Measurements from ENCODE around the gene CALD1. TPM values are rescaled to one million over a fixed set of nuclear protein-coding genes. Genes with fewer than 3 reads are reported as not detected.
A peak's percentile ranks its signal among the peaks of the same experiment; 100 is the strongest.

CALD1 gene
- total RNA-seq, 1 donor from 2014 or later: 230 TPM

DNA sequence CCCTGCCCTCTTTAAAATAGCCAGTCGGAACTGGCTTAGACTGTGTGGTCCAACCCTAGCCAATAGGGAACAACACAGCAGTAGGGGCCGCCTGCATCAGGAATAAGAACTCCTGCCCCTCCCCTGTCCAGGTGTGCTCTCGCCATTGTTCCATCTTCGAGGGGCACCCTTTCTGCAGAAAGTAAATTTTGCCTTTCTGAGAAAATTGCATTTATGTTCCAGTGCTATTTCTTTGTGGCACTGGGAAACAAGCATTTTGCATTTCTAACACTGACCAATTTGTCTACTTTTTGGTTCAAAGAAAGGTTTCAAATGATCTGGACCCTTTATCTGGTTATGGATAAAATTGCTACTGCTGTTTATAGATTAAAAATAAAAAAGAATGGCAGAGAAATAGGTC is 116.6 kb downstream of the CALD1 start:
- Mint-ChIP-seq H3K9me3 (ENCODE audit: unreplicated experiment) (no peaks in the 10 kb centered on the region), H3K4me1 (ENCODE audit: unreplicated experiment) (peaks cover 23% of the 10 kb centered on the region), H3K27ac (ENCODE audit: unreplicated experiment) (no peak overlapping the region), H3K27me3 (ENCODE audit: unreplicated experiment) (no peaks in the 10 kb centered on the region), H3K4me3 (ENCODE audit: unreplicated experiment) (peak overlapping the region; percentile 19), H3K36me3 (ENCODE audit: low read depth, unreplicated experiment) (peaks cover 46% of the 10 kb centered on the region)
- TF ChIP-seq, protein P1, sequence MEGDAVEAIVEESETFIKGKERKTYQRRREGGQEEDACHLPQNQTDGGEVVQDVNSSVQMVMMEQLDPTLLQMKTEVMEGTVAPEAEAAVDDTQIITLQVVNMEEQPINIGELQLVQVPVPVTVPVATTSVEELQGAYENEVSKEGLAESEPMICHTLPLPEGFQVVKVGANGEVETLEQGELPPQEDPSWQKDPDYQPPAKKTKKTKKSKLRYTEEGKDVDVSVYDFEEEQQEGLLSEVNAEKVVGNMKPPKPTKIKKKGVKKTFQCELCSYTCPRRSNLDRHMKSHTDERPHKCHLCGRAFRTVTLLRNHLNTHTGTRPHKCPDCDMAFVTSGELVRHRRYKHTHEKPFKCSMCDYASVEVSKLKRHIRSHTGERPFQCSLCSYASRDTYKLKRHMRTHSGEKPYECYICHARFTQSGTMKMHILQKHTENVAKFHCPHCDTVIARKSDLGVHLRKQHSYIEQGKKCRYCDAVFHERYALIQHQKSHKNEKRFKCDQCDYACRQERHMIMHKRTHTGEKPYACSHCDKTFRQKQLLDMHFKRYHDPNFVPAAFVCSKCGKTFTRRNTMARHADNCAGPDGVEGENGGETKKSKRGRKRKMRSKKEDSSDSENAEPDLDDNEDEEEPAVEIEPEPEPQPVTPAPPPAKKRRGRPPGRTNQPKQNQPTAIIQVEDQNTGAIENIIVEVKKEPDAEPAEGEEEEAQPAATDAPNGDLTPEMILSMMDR (IDR thresholded peaks at IDR 0.05; ENCODE audit: unreplicated experiment): no peak
- no peak for DNase-seq (ENCODE audit: low spot score)

DNA sequence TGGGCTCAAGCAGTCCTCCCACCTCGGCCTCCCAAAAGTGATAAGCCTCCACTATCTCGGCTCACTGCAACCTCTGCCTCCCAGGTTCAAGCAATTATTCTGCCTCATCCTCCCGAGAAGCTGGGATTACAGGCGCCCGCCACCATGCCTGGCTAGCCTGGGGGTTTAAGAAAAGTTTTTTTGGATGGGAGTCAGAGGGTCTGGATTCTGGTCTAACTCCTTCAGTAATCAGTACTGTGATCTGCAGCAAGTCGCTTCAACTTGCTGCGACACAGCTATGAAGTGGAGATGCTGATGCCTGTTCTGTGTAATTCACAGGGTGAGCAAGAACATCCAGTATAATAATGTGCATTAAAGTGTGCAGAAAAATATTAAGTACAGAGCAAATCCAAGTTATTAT is 118.5 kb downstream of the CALD1 start:
- no peaks in the 10 kb centered on the region for H3K9me3 Mint-ChIP-seq (ENCODE audit: unreplicated experiment)
- H3K36me3 Mint-ChIP-seq (ENCODE audit: low read depth, unreplicated experiment): peaks cover 53% of the 10 kb centered on the region
- TF ChIP-seq, protein P1 (IDR thresholded peaks at IDR 0.05; ENCODE audit: unreplicated experiment): no peak
- no peaks in the 10 kb centered on the region for H3K27me3 Mint-ChIP-seq (ENCODE audit: unreplicated experiment)
- no peak overlapping the region for H3K27ac Mint-ChIP-seq (ENCODE audit: unreplicated experiment)
- no peak for DNase-seq (ENCODE audit: low spot score)
- H3K4me3 Mint-ChIP-seq (ENCODE audit: unreplicated experiment): no peak overlapping the region
- peaks cover 20% of the 10 kb centered on the region for H3K4me1 Mint-ChIP-seq (ENCODE audit: unreplicated experiment)

DNA sequence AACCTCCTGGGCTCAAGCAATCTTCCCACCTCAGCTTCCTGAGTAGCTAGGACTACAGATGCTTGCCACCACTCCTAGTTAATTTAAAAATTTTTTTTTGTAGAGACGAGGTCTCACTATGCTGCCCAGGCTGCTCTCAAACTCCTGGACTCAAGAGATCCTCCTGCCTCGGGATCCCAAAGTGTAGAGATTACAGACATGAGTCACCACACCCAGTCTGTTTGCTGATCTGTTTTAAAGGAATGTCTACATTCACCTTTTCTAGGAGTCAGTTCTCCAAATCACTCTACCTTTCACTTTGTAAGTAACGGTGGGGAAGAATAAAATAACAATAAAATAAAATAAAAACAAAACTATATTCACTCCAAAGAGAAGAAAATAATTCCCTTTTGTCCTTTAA is 120.3 kb downstream of the CALD1 start:
- Mint-ChIP-seq H3K4me1 (ENCODE audit: unreplicated experiment) (peaks cover 11% of the 10 kb centered on the region), H3K27me3 (ENCODE audit: unreplicated experiment) (no peaks in the 10 kb centered on the region), H3K27ac (ENCODE audit: unreplicated experiment) (no peak overlapping the region), H3K36me3 (ENCODE audit: low read depth, unreplicated experiment) (peaks cover 42% of the 10 kb centered on the region), H3K4me3 (ENCODE audit: unreplicated experiment) (no peak overlapping the region), H3K9me3 (ENCODE audit: unreplicated experiment) (no peaks in the 10 kb centered on the region)
- TF ChIP-seq, protein P1 (IDR thresholded peaks at IDR 0.05; ENCODE audit: unreplicated experiment): no peak
- DNase-seq (ENCODE audit: low spot score): no peak

DNA sequence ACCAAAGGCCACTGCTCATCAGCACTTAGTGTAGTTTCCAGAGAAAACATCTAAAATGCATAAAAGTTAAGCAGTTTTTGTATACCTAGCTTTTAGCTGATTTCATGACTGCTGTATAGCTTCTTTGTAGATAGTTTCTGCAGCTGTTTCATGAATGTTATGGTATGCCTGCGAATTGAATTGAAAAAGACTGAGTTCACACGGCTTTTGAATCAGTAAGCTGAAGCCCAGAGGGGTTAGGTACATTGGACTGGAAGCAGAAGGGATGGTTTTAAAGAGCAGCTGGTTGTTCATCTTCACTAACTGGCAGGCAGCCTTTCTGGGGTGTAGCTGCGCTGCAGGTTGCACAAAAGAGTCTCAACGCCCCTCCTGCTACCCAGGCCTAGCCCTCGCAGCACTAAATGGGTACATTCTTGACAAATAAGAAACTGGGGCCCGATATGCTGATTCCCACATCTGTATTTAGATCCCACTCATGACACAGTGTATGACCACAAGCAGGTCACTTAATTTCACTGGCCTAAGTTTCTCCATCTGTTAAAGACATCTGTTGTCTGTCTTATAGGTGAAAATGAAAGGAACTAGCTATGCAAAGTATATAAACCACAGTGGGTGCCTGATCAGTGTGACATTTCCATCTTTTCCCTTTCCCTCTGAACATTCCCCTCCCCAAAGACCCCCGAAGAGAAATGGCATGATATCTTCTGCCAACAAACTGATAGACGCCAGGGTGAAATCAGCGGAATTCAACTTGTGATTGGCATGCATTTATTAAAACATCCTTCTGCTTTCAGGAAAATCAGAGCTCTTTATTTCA is 120.9 kb downstream of the CALD1 start:
- H3K9me3 Mint-ChIP-seq (ENCODE audit: unreplicated experiment): no peaks in the 10 kb centered on the region
- TF ChIP-seq, protein P1 (IDR thresholded peaks at IDR 0.05; ENCODE audit: unreplicated experiment): no peak
- no peaks in the 10 kb centered on the region for H3K27me3 Mint-ChIP-seq (ENCODE audit: unreplicated experiment)
- DNase-seq (ENCODE audit: low spot score): no peak
- H3K27ac Mint-ChIP-seq (ENCODE audit: unreplicated experiment): no peak overlapping the region
- peaks cover 11% of the 10 kb centered on the region for H3K4me1 Mint-ChIP-seq (ENCODE audit: unreplicated experiment)
- H3K36me3 Mint-ChIP-seq (ENCODE audit: low read depth, unreplicated experiment): peaks cover 35% of the 10 kb centered on the region
- H3K4me3 Mint-ChIP-seq (ENCODE audit: unreplicated experiment): no peak overlapping the region

DNA sequence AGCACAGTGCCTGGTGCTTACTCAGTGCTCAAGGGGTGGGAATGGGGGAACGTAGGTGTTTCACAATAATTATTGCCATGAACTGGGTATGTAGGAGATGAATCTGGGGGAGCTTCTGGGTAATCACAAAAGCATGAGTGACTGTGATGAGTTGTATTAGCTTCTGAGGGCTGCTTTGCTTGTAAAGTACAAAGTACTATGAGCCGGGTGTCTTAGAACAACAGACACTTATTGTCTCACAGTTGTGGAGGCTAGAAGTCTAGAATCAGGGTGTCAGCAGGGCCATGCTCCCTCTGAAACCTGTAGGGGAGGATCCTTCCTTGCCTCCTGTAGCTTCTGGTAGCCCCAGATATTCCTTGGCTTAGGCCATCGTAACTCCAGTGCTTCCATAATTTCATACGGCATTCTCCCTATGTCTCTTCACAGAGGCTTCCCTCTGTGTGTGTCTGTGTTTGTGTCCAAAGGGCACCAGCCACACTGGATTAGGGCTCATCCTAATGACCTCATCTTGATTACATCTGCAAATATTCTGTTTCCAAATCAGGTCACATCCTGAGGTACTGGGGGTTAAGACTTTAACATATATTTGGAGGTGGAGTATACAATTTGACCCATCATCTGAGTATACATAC is 122.1 kb downstream of the CALD1 start:
- H3K27ac Mint-ChIP-seq (ENCODE audit: unreplicated experiment): no peak overlapping the region

More for the DNA sequence above, 122.1 kb downstream of the CALD1 start:
- DNase-seq (ENCODE audit: low spot score): no peak
- peaks cover 11% of the 10 kb centered on the region for H3K4me1 Mint-ChIP-seq (ENCODE audit: unreplicated experiment)
- H3K4me3 Mint-ChIP-seq (ENCODE audit: unreplicated experiment): no peak overlapping the region
- H3K36me3 Mint-ChIP-seq (ENCODE audit: low read depth, unreplicated experiment): peaks cover 24% of the 10 kb centered on the region
- no peaks in the 10 kb centered on the region for H3K27me3 Mint-ChIP-seq (ENCODE audit: unreplicated experiment)
- no peaks in the 10 kb centered on the region for H3K9me3 Mint-ChIP-seq (ENCODE audit: unreplicated experiment)
- TF ChIP-seq, protein P1 (IDR thresholded peaks at IDR 0.05; ENCODE audit: unreplicated experiment): no peak

Measured in endothelial cell (in vitro differentiated cells).